Lower leg skin (tissue), 4 donors: Measurements from ENCODE around the gene ZNF782. TPM values are rescaled to one million over a fixed set of nuclear protein-coding genes. Genes with fewer than 3 reads are reported as not detected.
A peak's percentile ranks its signal among the peaks of the same experiment; 100 is the strongest.
"Not testable (repeated sequence)": the region's sequence is repeated elsewhere in the genome, so short reads cannot be mapped to it uniquely, and the experiment has no call there.

Experiments
- DNase-seq, 2 donors: peaks; one replicate each; pipeline ENCODE4 v3.0.0-alpha.2; 2019; ENCODE audit warnings: low spot score in 2 of 2
- H3K4me3 ChIP-seq: fragments of 200-600 bp; sonication (generic); 2 replicates; pipeline ENCODE4 v1.5.1; 2017; ENCODE audit warnings: mild to moderate bottlenecking, low read depth; ENCODE audit not compliant: poor library complexity, severe bottlenecking
- POLR2A ChIP-seq, 2 donors: fragments of 450-650 bp; IDR thresholded peaks; one replicate each; pipeline ENCODE4 v1.6.1; 2016 to 2017; ENCODE audit warnings: antibody characterized with exemption in 2 of 2, mild to moderate bottlenecking in 1 of 2, moderate library complexity in 1 of 2
- WGBS, 2 donors: methylation state at CpG; one replicate each; pipeline ENCODE4 v1.1.5; 2018; 5-methylcytosine and 5-hydroxymethylcytosine counted together
- intact Hi-C: fragments of 100-400 bp; cut with DNase I; formaldehyde crosslinking; loops from one replicate; pipeline ENCODE4 v1.15.0; 2023; ENCODE audit warnings: low total_unique reads
- total RNA-seq, 4 donors: library from RNA; depleted of rRNA; stranded (reverse); fragments of >200 nt; gene quantifications; one replicate each; pipeline ENCODE4 v1.1.0, GENCODE V29; 2016
- TF ChIP-seq, protein P1 (sequence below), 3 donors: fragments of 450-650 bp; IDR thresholded peaks; one replicate each; pipeline ENCODE4 v1.5.1; 2016; ENCODE audit warnings: antibody characterized with exemption in 3 of 3, mild to moderate bottlenecking in 3 of 3, moderate library complexity in 2 of 3

Gene ZNF782
- total RNA-seq = 10 to 100 TPM in 1 of 4 donors, 1 to 10 TPM in 3; 5.0 to 13.4 (median 7.9) TPM

DNA sequence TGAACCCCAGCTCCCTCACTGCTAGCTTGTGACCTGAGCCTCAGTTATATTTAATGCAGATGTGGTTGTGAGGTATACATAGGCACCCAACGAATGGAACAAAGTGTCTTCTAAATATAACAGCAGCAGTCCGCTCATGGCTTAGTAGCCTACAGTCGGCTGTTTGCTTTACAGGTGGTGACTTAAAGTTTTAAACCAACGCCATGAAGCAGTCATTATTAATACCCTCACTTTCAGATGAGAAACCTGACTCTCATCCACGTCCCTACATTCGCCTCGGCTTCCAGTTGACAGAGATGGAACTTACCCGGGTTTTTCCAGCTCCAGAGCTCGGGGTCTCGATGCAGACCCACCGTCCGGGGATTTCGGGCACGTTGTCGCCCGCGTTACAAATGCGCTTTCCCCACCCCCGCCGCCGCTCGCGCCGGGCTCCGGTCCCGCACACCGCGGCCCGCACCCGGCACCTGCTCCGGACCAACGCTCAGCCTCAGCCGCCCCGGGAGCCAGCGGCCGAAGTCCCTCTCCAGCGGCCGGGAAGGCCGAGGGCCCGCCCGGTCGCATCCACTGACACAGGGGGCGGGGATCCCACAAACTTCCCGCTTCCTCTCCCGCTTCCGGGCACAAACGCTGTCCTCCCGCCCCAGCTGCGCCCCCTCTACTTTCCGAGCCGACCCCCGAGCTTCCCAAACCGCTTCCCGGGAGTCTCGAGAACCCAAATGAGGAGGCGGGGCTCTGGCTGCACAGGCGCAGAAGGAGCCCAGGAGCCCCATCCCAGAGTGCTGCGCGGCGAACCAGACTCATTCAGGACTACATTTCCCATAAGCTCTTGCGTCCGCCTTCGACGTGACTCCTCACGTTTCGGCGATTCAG lies at the start of gene ZNF782:
Gene ZNF782, minus strand, starts transcription at position 734 of the 870 bp plus-strand sequence. CDS start 2,553 bp downstream, outside the sequence.
- WGBS, 2 donors = 0 to 1% methylated on average over 52 to 63 of the region's 67 CpGs
- DNase-seq = peak; percentile 93 to 98
- no peak for TF ChIP-seq POLR2A (IDR thresholded peaks at IDR 0.05)
- TF ChIP-seq, protein P1, sequence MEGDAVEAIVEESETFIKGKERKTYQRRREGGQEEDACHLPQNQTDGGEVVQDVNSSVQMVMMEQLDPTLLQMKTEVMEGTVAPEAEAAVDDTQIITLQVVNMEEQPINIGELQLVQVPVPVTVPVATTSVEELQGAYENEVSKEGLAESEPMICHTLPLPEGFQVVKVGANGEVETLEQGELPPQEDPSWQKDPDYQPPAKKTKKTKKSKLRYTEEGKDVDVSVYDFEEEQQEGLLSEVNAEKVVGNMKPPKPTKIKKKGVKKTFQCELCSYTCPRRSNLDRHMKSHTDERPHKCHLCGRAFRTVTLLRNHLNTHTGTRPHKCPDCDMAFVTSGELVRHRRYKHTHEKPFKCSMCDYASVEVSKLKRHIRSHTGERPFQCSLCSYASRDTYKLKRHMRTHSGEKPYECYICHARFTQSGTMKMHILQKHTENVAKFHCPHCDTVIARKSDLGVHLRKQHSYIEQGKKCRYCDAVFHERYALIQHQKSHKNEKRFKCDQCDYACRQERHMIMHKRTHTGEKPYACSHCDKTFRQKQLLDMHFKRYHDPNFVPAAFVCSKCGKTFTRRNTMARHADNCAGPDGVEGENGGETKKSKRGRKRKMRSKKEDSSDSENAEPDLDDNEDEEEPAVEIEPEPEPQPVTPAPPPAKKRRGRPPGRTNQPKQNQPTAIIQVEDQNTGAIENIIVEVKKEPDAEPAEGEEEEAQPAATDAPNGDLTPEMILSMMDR (IDR thresholded peaks at IDR 0.05) = no peak
- intact Hi-C loops = loop anchor here (10.0 kb wide), 1 partner anchor 531 kb away; no protein-coding TSS in a partner anchor
- H3K4me3 ChIP-seq = peak within 1 kb of the TSS; percentile 66

DNA sequence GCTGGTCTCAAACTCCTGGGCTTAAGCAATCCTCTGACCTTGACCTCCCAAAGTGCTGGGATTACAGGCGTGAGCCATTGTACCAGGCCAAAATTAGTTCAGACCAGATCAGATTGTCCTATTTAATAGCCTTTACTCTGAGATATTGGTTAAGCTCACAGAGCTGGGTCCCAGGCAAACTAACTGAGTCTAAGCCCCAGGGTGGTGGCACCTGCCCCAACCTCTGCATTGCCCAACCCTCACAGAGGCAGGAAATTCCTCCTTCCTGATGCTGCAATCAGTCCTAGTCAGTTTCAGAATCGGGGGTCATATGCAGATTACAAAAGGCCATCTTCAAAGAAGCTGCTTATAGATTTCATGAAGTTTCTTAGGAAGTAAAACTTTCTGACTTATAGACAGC lies 45.7 kb upstream of the ZNF782 start:
- H3K4me3 ChIP-seq, intact Hi-C loops, DNase-seq: not testable (repeated sequence)
- WGBS, 2 donors = 91 to 100% methylated on average over 1 of the region's 2 CpGs

GRCh38 chr9:96892131-96892530 lies 37.8 kb upstream of the ZNF782 start:
- TF ChIP-seq, protein P1 (IDR thresholded peaks at IDR 0.05) = no peak
- TF ChIP-seq POLR2A (IDR thresholded peaks at IDR 0.05) = no peak
- intact Hi-C loops = no loop called here
- no peak for DNase-seq
- H3K4me3 ChIP-seq = no peak overlapping the region
- WGBS, 2 donors = 95 to 98% methylated on average over 7 of the region's 7 CpGs

GRCh38 chr9:96888591-96888990 lies 34.3 kb upstream of the ZNF782 start:
- intact Hi-C loops = no loop called here
- TF ChIP-seq, protein P1 (IDR thresholded peaks at IDR 0.05) = no peak
- no peak for TF ChIP-seq POLR2A (IDR thresholded peaks at IDR 0.05)
- no peak overlapping the region for H3K4me3 ChIP-seq
- no peak for DNase-seq
- 95 to 98% methylated on average over 4 of the region's 4 CpGs for WGBS, 2 donors

DNA sequence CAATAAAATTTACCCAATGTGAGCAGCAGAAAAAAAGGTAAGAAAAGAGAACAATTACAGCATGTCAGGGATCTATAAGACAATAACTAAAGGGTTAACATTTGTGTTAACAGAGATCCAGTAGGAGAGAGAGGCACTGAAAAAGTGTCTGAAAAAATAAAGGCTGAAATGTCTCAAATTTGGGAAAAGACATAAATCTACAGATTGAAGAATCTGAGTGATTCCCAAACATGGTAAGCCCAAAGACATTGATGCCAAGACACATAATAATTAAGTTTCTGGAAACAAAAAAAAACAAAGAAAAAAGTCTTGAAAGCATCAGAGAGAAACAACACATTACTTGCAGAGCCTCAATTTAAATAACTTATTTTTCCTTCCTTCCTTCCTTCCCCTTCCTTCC lies 31.1 kb upstream of the ZNF782 start:
- TF ChIP-seq, protein P1 (IDR thresholded peaks at IDR 0.05) = no peak
- no peak for TF ChIP-seq POLR2A (IDR thresholded peaks at IDR 0.05)
- intact Hi-C loops = no loop called here
- DNase-seq = no peak
- H3K4me3 ChIP-seq = no peak overlapping the region

GRCh38 chr9:96884443-96884842 lies 30.1 kb upstream of the ZNF782 start:
- no peak for TF ChIP-seq POLR2A (IDR thresholded peaks at IDR 0.05)
- TF ChIP-seq, protein P1 (IDR thresholded peaks at IDR 0.05) = no peak
- DNase-seq = no peak
- H3K4me3 ChIP-seq = no peak overlapping the region
- intact Hi-C loops = no loop called here
- 74 to 75% methylated on average over 2 of the region's 2 CpGs for WGBS, 2 donors
